Forelimb muscle (tissue), 1 donor: ENCODE results near the gene PEG3. TPM values are rescaled to one million over a fixed set of nuclear protein-coding genes. Genes with fewer than 3 reads are reported as not detected.
"Not testable (repeated sequence)": the region's sequence is repeated elsewhere in the genome, so short reads cannot be mapped to it uniquely, and the experiment has no call there.

ENCODE experiments used
- DNase-seq: peaks from one replicate; pipeline ENCODE4 v3.0.0-alpha.2; 2013; ENCODE audit warnings: low read depth
- polyA plus RNA-seq: library from polyadenylated mRNA; unstranded; fragments of 120-200 nt; gene quantifications from one replicate; pipeline ENCODE4 v1.2.1, GENCODE V29; 2013; ENCODE audit not compliant: insufficient read length

The PEG3 gene
- 242 TPM for polyA plus RNA-seq

DNA sequence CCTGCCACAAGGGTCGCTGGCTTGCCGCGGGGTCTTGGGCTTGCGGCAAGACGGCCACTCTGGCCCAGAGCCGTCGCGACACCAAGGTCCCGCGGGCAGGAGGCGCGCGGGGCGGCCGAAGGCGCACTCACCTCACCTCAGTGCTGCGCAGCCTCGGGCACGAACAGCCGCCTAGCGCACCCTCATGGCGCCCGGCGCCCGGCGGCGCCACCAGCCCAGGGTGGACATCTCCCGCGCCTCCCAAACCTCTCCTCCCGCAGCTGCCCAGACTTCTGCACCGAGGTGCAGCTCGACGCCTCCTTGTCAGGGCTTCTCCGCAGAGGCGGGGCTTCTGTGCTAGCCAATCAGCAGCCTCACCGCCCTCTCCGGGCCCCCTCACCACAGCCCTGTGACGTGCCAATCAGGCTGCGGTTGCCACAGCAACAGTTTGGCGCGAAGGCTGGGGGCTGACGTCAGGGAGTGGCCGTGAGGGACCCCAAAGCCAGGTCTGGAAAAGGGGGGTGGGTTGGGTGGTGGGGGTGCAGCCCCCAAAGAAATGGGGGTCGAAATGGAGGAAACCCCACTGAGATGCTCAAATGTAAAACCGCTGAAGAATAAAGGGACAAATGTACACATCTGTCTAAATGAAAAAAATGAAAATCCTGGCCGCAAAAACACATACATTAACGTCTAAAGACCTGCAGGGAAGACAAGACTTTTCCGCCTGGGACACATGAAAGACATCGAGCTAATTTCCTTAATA lies at the start of gene PEG3, which contains the start of gene ZIM2:
Gene PEG3 (minus strand): TSS at position 276 of the 742 bp plus-strand sequence. CDS start 16,071 bp downstream, outside the sequence.
Gene ZIM2 (minus strand): TSS at position 276 of the 742 bp plus-strand sequence. CDS start 16,449 bp downstream, outside the sequence.
- DNase-seq = peak; percentile 60

DNA sequence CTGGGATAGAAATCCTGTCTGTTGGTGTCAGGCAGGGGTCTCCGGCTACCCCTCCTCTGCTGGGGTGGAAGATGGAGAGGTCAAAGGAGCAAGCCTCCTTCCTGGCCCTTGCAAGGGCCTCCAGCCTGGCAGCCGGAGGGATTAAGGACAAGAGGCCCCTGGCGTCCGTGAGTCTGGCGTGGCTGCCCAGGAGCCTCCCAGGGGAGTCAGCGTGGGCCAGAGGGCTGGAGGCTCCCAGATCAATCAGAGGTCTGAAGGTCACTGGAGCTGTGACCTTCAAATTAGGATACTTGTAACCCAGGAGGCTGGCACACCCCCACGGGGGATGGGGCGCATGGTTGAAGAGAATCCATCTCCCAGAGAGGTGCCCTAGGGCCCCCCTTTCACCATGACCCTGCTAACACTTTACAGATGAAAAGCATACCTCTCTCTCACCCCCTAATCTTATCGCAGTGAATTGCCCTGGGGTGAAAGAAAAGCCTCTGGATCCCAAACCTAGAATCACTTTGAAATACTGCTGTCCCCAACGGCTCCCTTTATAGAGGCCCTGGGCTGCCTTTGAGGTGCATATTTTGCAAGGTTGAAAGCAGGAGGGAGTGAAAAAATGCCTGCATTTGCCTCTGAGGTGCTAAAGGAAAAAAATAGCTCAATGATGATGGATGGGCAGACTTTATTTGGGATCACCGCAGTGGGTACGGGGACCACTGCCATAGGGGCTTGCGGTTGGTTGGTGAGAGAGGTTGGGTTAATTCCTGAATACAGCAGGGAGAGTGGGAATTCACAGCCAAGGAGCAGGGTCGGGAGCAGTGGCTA lies 44.9 kb upstream of the PEG3 start:
- DNase-seq = no peak

DNA sequence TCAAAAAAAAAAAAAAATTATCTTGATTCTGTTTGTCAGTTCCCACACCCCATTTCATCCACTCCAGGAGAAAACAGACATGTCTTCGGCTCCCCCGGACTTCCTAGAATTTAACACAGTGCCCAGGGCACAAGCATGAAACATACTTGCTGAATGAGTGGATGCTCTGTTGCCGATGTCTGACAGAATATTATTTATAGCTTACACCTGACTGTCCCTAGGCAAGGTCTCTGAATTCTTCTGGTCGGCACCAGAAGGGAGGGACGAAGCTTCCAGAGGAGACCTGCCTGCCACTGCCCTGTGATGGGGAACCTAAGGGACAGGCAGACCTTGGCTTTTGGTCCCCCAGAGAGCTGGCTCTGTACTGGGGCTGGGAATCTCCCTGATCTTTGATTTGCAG lies 43.9 kb upstream of the PEG3 start:
- no peak for DNase-seq

DNA sequence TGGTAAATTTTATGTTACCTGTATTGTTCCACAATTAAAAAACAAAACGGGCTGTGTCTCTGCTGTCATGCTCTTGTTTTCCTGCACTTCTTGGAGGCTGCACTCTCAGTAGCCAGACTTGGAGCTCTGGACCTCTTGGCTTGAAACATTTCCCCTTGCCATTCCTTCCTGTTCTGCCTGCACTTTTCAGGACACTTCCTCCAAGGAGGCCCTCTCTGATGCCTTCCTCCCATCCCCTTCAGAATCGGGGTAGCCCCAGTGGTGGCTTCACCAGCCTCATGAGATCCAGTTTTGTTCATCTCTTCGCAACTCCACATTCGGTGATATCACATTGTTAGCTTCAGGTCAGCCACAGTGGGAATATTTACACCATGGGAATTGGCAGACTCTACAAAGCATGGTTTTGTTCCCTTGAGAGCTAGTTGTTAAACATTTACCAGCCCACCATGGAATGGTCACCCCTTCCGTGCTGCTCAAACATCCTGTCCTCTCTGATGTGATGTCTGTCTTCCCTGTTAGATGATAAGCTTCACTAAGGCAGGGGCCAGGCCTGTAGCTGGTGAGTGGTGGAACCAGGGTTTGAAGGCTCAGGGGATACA lies 40.2 kb upstream of the PEG3 start:
- DNase-seq = no peak

DNA sequence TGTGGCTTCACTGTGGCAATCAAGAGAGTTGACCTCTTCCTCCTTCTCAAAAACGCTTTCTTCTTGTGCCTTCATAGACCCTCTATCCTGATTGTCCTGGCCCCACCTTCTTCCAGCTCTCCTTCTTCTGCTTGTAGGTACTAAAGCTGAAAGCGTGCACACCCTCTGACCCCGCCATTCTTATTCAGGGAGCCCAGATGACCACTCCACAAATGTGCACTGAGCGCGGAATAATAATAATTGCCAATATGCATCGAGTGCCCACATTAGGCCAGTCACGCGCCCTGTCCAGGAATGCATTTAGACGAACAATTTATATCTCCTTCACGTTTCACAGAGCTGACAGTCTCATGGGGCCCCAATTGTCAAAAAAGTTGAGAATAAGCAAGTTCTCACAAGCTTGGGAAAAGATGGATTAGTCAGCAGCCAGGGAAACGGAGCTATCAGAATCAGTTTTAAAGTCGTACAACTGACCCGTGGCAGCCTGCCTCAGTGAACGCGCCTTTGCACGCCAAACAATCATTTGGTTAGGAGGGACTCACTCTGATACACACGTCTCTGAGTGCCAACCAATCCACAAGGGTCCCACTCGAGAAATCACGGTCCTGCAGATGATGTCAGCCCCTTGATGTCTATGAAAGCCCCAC lies 36.7 kb upstream of the PEG3 start:
- DNase-seq = no peak

DNA sequence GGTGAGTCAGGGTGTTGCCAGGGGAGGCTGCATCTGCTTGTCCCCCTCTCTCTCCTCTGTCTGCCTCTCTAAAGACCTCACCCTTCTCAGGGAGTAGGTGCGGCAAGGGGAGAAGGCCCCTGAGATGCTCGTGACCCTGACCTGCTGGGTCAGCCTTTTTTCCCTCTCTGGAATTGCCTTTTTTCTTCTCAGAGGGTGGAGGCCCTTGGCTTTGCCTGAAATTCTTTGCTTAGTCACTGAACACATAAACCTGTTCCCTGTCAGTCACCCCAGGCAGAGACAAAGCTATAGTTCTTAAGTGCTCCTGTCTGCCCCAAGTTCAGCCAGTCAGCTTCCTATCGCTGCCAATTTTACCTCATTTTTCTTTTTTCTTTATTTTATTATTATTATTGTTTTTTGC lies 35.2 kb upstream of the PEG3 start:
- no peak for DNase-seq

DNA sequence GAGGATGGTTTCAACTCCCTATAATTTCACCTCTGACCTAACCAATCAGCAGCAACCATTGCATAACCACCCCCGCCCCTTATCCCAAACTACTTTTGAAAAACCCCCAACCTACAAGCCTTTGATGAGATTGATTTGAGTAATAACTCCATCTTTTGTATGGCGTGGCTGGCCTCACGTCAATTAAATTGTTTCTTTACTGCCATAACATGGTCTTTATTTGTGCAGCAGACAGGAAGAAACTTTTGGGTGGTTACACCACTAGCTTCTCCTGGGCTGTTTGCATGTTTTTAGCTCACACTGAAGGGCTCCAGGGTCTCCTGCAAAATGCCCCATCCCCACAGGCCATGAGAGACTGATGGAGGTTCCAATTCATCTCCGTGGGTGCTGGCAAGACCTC lies 34.0 kb upstream of the PEG3 start:
- no peak for DNase-seq

DNA sequence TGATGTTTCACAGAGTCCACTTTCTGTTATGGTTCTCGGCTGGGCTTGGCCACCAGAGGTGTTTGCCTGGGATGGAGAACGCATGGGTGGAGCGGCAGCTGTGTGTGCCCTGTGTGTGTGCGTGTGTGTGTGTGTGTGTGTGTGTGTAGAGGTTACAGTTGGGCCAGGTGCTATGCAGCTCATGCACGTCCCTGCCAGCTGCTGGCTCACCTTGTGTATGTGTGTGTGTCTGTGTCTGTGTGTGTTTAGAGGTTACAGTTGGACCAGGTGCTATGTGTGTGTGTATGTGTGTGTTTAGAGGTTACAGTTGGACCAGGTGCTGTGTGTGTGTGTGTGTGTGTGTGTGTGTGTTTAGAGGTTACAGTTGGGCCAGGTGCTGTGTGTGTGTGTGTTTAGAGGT lies 33.0 kb upstream of the PEG3 start:
- DNase-seq = no peak

DNA sequence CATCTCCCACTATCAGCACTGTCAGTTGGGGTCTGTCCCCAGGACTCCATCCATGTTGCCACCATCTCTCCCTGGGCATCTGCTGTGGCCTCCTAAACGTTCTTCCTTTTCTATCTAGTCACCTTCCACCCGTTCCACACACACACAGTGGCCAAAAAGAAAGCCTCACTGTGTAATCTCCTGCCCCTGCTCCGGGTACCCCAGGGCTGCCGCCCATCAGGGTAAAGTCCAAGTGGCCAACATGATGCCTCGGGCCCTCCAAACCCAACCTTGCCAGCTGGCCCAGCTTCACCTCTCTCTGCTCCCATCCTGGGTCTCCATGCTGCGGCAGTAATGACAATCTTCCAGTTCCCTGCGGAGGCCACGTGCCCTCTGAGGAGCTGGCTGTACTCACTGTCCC lies 29.4 kb upstream of the PEG3 start:
- no peak for DNase-seq

DNA sequence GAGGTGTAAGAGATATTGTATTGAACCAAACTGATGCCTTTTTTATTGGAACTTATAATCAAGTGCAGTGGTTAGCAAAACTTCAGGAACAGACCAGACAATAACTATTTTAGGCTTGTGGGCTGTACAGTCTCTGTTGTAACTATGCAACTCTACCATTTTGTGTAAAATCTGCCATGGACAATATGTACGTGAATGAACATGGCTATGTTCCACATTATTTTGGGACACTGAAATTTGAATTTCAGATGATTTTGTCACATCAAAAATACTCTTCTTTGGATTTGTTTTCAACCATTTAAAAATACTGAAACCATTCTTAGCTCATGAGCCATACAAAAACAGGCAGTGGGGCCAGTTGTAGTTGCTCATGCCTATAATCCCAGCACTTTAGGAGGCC lies 27.9 kb upstream of the PEG3 start:
- no peak for DNase-seq

DNA sequence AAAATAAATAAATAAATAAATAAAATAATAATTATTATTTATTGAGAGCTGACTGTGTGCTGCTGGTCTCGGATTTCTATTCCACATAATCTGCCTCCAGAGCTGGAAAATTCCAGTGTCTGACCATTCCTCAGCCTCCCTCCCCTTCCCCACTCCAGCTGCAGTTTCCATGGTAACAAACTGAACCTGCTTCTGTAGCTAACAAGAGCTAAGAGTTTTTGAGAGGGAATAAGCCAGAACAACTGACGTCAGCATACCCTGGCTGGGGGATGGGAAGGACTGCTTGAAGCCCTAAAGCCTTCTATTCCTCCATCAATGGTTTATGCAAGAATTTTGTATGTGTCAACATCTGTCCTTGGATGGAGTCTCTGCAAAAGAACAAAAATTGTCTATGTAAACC lies 26.0 kb upstream of the PEG3 start:
- peak; percentile 57 for DNase-seq

DNA sequence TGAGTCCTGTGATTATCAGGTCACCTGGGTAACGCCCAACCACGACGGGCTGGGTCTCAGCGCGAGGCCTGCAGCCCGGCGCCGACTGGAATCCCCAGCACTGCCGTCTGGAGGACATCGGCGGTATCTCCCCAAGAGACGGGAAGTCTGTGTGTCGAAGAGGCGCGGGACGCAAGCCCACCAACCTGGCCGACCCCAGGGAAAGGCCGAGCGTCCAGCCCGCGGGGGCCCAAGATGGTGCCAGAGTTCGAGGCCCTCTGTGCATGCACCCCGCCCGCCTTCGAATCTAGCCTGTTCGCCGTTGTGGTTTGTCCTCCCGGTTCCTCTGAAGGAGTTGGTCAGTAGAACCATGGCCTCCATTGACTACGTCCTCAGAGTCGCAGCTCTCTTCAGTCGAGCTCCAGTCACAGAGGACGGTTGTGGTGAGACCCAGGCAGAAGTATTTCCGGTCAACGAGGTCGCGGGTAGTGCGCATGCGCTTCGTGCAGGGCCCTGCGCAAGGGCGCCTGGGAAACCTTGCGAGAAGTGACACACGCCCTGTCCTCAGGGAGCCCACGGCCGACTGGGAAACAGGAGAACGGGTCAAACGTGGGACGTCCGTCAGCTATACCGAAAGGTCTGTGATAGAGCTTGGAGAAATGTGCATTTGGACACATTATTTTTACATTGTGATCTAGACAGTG lies 24.1 kb upstream of the PEG3 start:
- DNase-seq = no peak

DNA sequence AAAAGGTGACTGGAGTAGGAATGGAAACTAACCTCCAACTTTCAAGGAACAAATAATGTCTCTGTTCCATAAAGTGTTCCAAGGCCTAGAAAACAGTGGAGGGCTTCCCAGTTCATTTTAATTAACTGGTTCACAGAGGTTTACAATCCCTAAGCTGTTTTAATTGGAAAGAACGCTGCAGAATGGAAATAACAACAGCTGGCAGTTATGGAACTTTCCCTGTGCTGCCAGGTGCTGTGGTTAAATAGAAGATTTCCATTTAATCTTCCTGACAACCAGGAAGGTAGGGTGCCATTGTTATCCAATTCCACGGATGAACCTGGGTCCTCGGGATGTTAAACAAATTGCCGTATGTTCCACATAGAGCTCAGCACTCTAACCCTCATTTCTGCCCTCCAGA lies 22.2 kb upstream of the PEG3 start:
- DNase-seq = no peak

DNA sequence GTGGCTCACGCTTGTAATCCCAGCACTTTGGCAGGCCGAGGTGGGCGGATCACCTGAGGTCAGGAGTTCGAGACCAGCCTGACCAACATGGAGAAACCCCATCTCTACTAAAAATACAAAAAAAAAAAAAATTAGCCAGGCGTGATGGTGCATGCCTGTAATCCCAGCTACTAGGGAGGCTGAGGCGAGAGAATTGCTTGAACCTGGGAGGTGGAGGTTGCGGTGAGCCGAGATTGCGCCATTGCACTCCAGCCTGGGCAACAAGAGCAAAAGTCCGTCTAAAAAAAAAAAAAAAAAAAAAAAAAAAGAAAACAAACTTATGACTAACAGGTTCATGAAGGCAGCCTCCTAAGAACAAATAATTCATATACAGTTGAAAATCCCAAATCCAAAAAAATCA lies 19.9 kb upstream of the PEG3 start:
- not testable (repeated sequence) for DNase-seq

DNA sequence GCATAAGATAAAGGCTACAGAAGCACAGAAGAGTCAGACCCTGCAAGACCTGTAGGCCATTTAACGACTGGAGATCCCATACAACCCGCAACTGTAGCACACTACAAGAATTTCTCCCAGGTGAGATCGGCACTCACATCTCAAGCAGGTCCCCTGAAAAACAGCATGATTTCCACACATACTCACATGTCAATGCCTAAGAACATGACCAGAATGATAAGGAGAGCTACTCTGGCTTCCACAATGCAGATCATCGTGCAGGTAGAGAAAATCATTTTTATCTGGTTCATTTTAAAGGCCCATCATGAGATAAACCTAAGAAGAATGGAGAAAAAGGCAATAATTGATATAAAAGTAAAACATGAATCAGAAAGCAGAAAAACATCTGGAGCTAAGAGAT lies 17.5 kb upstream of the PEG3 start:
- no peak for DNase-seq

DNA sequence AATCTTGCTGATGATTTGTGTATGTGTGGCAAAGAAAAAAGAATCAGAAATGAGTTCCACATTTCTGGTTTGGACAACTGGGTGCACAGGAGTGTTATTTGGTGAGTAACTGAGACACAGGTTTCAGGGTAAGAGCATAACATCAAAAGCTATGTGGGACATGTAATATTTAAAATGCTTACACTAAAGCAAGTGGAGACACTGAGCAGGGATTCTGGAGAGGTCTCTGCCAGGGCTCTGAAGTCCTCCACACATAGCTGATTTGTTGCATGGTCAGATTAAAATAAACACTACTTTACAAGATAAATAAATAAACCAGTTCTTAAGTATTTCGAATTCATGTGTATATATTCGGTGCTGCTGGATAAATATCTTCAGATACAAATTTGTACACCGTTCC lies 16.3 kb upstream of the PEG3 start:
- no peak for DNase-seq

DNA sequence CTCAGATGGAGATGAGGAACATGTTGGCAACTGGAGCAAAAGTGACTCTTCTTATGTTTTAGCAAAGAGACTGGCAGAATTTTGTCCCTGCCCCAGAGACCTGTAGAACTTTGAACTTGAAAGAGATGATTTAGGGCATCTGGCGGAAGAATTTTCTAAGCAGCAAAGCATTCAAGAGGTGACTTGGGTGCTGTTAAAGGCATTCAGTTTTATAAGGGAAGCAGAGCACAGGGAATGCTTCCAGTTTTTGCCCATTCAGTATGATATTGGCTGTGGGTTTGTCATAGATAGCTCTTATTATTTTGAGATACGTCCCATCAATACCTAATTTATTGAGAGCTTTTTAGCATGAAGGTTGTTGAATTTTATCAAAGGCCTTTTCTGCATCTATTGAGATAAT lies 11.8 kb upstream of the PEG3 start:
- DNase-seq = not testable (repeated sequence)

DNA sequence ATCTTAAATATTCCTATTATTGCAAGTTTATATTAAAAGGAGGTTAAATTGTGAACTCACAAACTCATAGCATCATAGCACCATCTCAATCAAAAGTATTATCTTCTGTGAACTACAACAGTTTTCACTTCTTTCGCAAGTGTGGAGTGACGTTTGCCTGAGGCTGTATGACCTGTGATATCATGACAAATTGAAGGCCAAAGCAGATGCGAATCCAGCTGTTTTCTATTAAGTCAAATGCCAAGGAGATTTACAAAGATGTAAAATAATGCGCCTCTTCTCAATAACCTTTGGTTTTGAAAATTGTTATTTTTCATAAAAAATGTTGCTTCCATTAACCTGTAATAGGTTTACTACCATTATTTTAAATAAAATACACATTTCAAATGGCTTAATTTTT lies 7.6 kb upstream of the PEG3 start:
- DNase-seq = no peak

DNA sequence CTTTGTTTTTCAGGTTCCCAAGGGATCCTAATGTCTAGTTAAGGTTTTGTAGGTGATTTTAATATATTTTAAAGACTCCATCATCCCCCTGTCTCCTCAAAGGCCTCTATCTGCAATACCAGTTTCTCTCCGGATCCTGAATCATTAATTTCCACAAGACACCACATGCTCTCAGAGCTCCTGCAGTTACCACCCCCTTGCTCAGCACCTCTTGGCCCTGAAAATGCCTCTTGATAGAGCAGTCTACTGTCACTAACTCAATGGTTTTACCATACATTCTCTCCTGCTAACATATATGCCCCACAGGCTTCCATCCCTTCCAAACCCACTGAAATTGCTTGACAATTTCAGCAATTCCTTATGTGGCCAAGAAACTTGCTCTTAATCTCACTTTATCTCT lies 1.9 kb upstream of the PEG3 start:
- DNase-seq = no peak

DNA sequence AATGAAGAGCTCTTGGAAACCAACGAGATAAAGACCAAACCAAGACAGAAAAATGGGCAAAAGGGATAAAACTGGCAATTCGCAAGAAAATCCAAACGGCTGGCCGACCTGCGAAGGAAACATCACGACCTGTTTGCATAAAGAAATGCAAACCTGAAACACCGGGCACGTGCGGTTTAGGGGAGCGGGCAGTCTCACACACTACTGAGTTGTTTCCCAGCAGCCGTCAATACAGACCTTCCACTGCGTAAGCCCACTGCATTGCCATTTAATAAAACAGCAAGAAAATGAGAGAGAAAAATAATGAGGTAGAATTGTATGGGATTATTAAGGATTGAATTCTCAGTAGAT lies 642 bp upstream of the PEG3 start:
- no peak for DNase-seq

DNA sequence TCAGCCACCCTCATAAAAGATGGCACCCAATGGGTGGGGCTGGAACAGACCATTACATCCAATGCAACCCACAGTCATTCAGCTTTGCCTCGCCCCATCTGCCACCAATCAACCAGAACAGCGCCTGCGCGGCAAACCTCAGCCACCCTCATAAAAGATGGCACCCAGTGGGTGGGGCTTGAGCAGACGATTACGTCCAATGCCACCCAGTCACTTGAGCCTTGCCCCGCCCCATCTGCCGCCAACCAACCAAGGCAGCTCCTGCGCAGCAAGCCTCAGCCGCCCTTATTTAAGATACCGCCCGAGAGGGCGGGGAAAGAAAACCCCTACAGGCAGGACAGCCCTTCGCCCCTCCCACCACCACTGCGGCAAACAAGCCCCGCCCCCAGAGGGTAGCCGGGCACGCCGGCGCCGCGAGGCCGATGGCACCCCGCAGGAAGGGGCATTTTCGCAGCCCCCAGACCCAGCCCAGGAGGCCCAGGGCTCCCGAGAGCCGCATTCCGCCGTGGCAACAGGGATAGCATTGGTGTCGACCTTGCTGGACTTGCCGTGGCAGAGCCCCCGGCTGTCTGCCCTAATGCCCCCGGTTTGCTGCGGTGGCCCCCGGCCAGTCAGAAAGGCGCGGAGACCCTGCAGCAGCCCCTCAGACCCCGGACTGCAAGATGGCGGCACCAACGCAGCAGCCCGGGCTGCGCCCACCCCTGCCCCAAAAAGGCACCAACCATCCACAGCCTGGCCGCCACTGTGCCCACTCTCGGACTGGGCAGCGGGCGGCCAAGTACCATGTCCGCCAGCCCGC lies 675 bp downstream of the PEG3 start:
- DNase-seq = peak; percentile 86
